Glutamatergic neuron (in vitro differentiated cells): ENCODE measurements around the gene DOCK1. TPM values are rescaled to one million over a fixed set of nuclear protein-coding genes. Genes with fewer than 3 reads are reported as not detected.

Source experiments
- DNase-seq: peaks from one replicate; pipeline ENCODE4 v3.0.0; 2022
- H3K27ac Mint-ChIP-seq: one replicate; pipeline ENCODE4 v1.8.0; 2020; ENCODE audit warnings: mild to moderate bottlenecking, mixed read lengths, inconsistent platforms; ENCODE audit not compliant: unreplicated experiment
- H3K27me3 Mint-ChIP-seq: one replicate; pipeline ENCODE4 v1.8.0; 2020; ENCODE audit warnings: mild to moderate bottlenecking, moderate library complexity, mixed read lengths, inconsistent platforms; ENCODE audit not compliant: unreplicated experiment
- H3K36me3 Mint-ChIP-seq: one replicate; pipeline ENCODE4 v1.8.0; 2020; ENCODE audit warnings: mild to moderate bottlenecking, mixed read lengths, inconsistent platforms; ENCODE audit not compliant: unreplicated experiment
- H3K4me1 Mint-ChIP-seq: one replicate; pipeline ENCODE4 v1.8.0; 2020; ENCODE audit warnings: mild to moderate bottlenecking, low read depth, mixed read lengths, inconsistent platforms; ENCODE audit not compliant: unreplicated experiment
- H3K4me3 Mint-ChIP-seq: one replicate; pipeline ENCODE4 v1.8.0; 2020; ENCODE audit warnings: mild to moderate bottlenecking, mixed read lengths, inconsistent platforms; ENCODE audit not compliant: unreplicated experiment
- H3K9me3 Mint-ChIP-seq: one replicate; pipeline ENCODE4 v1.8.0; 2020; ENCODE audit warnings: mild to moderate bottlenecking, moderate library complexity, mixed read lengths, inconsistent platforms; ENCODE audit not compliant: unreplicated experiment
- CTCF ChIP-seq: fragments of 200-600 bp; sonication (generic); IDR thresholded peaks from one replicate; pipeline ENCODE4 v1.5.0; 2021; ENCODE audit not compliant: partially characterized antibody, unreplicated experiment
- total RNA-seq: library from RNA; stranded (reverse); fragmentation: NEBNext Ultra II Directional; extraction: Animal tissue kit (Norgen Biotek cat#: 25700); gene quantifications from one replicate; pipeline ENCODE4 v1.2.1, GENCODE V29; 2021; ENCODE audit not compliant: unreplicated experiment

The DOCK1 gene
- total RNA-seq, 1 donor from 2014 or later, result 19.7 TPM

GRCh38 chr10:127118034-127118433 lies 212.8 kb downstream of the DOCK1 start:
- H3K27me3 Mint-ChIP-seq, result peaks cover 1% of the 10 kb centered on the region
- DNase-seq, result no peak
- H3K27ac Mint-ChIP-seq, result no peak overlapping the region
- no peak overlapping the region for H3K4me3 Mint-ChIP-seq
- peaks cover 20% of the 10 kb centered on the region for H3K4me1 Mint-ChIP-seq
- no peak for TF ChIP-seq CTCF
- H3K9me3 Mint-ChIP-seq, result peaks cover 2% of the 10 kb centered on the region
- no peaks in the 10 kb centered on the region for H3K36me3 Mint-ChIP-seq

GRCh38 chr10:127119936-127120335 lies 214.7 kb downstream of the DOCK1 start:
- Mint-ChIP-seq H3K4me3 (no peak overlapping the region), H3K9me3 (peaks cover 3% of the 10 kb centered on the region), H3K36me3 (no peaks in the 10 kb centered on the region), H3K27ac (peak overlapping the region; percentile 55), H3K27me3 (peaks cover 3% of the 10 kb centered on the region), H3K4me1 (peaks cover 25% of the 10 kb centered on the region)
- no peak for TF ChIP-seq CTCF
- no peak for DNase-seq

GRCh38 chr10:127122831-127123230 lies 217.6 kb downstream of the DOCK1 start:
- H3K4me3 Mint-ChIP-seq, result no peak overlapping the region
- H3K9me3 Mint-ChIP-seq, result peaks cover 6% of the 10 kb centered on the region
- DNase-seq, result no peak
- H3K27ac Mint-ChIP-seq, result no peak overlapping the region
- no peaks in the 10 kb centered on the region for H3K36me3 Mint-ChIP-seq
- TF ChIP-seq CTCF, result no peak
- H3K27me3 Mint-ChIP-seq, result peaks cover 8% of the 10 kb centered on the region
- H3K4me1 Mint-ChIP-seq, result peaks cover 31% of the 10 kb centered on the region

GRCh38 chr10:127123626-127124025 lies 218.4 kb downstream of the DOCK1 start:
- H3K4me1 Mint-ChIP-seq, result peaks cover 31% of the 10 kb centered on the region
- no peak for TF ChIP-seq CTCF
- H3K27me3 Mint-ChIP-seq, result peaks cover 8% of the 10 kb centered on the region
- no peak for DNase-seq
- no peak overlapping the region for H3K27ac Mint-ChIP-seq
- peaks cover 6% of the 10 kb centered on the region for H3K9me3 Mint-ChIP-seq
- H3K4me3 Mint-ChIP-seq, result no peak overlapping the region
- no peaks in the 10 kb centered on the region for H3K36me3 Mint-ChIP-seq

GRCh38 chr10:127125331-127125730 lies 220.1 kb downstream of the DOCK1 start:
- Mint-ChIP-seq H3K36me3 (no peaks in the 10 kb centered on the region), H3K27me3 (peaks cover 10% of the 10 kb centered on the region), H3K4me1 (peaks cover 29% of the 10 kb centered on the region), H3K9me3 (peaks cover 4% of the 10 kb centered on the region), H3K27ac (peak overlapping the region; percentile 89), H3K4me3 (no peak overlapping the region)
- peak; percentile 64 for DNase-seq
- no peak for TF ChIP-seq CTCF
